HG03103 (cell line): ENCODE measurements around the gene STPG2.
"Not testable (repeated sequence)": the region's sequence is repeated elsewhere in the genome, so short reads cannot be mapped to it uniquely, and the experiment has no call there.

Source experiments
- ATAC-seq: cut with Tn5 transposase; IDR thresholded peaks from one replicate; pipeline ENCODE4 v1.9.1; 2021; ENCODE audit warnings: low read depth; ENCODE audit not compliant: unreplicated experiment

Gene STPG2

GRCh38 chr4:97656044-97656720 lies 487.1 kb downstream of the STPG2 start:
- no peak for ATAC-seq

GRCh38 chr4:97653701-97654100 lies 489.6 kb downstream of the STPG2 start:
- no peak for ATAC-seq

DNA sequence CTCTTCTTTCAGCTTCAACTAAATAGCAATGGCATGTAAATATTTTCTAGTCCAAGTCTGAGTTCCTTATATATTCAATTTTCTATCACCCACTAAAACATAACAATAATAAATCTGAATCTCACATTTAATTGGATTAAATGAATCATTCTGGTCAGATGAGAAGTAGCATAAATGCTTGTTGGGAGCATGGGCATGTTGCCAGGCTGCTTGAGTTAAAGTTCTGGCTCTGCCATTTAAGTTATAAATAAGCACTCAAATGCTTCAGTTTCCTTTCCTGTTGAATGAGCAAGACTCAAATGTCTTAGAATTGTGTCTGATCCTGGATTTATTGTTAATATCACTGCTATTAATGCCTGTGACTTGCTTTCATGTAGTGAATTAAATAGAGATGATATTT lies 496.3 kb downstream of the STPG2 start:
- no peak for ATAC-seq

GRCh38 chr4:97645071-97645821 lies 498.0 kb downstream of the STPG2 start:
- no peak for ATAC-seq

GRCh38 chr4:97643179-97643578 lies 500.1 kb downstream of the STPG2 start:
- ATAC-seq, result no peak

DNA sequence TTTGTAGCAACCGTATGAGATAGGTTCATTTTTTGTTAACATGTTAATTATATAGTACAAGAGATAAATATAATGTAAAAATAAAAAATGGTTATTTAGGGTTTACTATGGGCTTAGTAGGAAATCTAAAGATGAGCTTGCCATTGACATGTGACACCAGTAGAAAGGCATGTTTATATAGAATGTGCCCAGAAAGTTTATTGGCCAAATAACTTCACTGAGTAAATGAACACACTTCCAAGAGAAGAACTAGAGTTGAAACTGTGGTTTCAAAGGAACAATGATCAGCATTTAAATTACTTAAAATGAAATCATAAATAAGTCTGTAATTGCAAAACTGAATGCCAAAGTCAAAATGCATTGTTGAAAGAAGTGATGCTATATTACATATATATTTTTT lies 503.3 kb downstream of the STPG2 start:
- no peak for ATAC-seq

DNA sequence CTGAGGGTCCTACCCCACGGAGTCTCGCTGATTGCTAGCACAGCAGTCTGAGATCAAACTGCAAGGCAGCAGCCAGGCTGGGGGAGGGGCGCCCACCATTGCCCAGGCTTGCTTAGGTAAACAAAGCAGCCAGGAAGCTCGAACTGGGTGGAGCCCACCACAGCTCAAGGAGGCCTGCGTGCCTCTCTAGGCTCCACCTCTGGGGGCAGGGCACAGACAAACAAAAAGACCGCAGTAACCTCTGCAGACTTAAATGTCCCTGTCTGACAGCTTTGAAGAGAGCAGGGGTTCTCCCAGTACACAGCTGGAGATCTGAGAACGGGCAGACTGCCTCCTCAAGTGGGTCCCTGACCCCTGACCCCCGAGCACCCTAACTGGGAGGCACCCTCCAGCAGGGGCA lies 509.4 kb downstream of the STPG2 start:
- not testable (repeated sequence) for ATAC-seq

DNA sequence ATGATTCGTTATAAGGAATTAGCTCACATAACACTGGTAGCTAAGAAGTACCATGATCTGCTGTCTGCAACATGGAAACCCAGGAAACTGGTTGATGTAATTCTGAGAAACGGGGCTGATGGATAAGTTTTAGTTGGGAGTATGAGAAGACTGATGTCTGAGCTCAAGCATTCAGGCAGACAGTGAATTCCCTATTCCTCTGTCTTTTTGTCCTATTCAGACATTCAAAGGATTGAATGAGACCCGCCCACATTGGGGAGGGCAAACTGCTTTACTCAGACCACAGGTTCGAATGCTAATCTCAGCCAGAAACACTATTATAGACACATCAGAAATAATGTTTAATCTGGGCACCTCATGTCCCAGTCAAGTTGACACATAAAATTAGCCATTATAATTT lies 515.5 kb downstream of the STPG2 start:
- ATAC-seq, result no peak

DNA sequence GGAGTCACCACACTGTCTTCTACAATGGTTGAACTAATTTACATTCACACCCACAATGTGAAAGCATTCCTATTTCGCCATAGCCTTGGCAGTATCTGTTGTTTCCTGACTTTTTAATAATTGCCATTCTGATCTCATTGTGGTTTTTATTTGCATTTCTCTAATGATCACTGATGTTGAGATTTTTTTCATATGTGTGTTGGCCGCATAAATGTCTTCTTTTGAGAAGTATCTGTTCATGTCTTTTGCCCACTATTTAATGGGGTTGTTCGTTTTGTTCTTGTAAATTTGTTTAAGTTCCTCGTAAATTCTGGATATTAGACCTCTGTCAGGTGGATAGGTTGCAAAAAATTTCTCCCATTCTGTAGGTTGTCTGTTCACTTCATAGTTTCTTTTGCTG lies 519.1 kb downstream of the STPG2 start:
- no peak for ATAC-seq

DNA sequence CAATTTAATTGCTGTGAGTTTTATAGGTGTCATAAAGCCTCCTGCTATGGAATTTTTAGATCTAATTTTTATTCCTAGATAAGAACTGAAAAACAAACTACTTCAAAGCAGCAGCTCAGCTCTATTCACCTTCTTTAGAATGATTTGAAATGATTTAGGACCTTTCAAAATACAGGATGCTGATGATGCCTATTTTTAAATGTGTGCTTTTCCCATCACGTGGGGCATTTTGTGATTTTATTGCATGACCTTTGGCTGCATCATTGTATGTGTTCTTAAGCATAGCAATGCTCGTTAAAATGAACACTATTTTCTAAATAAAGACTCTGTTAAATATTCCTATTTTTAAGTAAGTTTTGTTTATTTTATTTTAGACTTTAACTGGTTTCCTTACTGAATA lies 537.3 kb downstream of the STPG2 start:
- no peak for ATAC-seq

DNA sequence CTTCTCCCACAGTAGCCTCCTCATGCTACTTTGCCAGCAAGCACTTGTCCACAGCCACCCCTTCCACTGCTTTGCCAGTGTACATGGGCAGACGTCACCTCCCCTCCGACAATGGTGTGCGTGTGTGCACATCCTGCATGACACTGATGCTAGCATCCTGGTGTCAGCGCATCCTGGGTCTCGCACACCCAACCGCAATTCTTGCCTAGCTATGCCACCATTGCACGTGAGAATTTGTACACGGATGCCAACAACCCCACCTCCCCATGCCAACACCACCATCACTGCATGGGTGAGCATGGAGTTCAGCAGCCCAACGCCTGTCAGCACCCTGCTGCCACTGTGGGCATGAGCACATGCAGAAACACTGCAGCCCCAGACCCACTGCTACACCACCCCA lies 550.0 kb downstream of the STPG2 start:
- no peak for ATAC-seq

DNA sequence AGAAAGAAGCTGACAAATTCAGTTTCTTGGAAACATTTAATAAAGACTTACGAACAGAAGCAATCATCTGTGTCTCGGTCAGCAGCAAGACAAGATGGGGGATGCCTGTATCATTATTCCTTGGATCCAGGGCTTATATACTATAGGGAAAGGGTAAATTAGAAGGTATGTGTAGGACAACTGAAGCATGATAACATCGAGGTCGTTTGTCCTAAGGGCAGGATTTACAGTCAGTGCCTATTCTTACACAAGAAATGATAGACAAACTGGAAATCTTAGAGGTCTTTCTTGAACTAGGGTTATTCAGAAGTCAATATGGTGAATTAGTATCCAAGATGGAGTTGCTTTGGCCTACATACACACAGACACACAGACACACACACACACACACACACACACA lies 553.0 kb downstream of the STPG2 start:
- ATAC-seq, result no peak

DNA sequence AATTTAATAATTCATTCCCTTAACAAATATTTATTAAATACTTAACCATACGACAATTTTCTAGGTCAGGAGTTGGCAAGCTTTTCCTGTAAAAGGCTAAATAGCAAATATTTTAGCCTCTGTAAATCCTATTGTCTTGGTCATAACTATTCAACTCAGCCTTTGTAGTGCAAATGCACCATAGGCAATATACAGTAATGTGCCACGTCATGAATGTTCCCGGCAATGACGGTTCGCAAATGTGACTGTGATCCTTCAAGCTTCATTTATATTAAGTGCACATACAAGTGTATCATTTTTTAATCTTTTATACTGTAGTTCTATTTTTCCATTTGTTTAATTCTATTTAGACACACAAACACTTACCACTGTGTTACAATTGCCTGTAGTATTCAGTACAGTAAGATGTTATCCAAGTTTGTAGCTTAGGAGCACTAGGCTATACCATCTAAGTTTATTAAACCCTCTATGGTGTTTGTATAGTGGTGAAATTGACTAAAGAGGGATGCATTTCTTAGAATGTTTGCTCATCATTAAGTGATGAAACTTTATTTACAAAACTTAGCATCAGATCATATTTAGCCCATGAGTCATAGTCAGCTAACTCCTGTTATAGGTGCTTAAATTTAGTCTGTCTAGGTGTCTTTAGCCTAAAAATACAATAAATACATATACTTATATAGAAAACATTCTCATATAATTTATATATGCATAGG lies 553.6 kb downstream of the STPG2 start:
- no peak for ATAC-seq

- no peak for ATAC-seq
Observed at GRCh38 chr4:97587912-97588311, 555.4 kb downstream of the STPG2 start.

GRCh38 chr4:97585274-97585673 lies 558.0 kb downstream of the STPG2 start:
- ATAC-seq, result no peak

DNA sequence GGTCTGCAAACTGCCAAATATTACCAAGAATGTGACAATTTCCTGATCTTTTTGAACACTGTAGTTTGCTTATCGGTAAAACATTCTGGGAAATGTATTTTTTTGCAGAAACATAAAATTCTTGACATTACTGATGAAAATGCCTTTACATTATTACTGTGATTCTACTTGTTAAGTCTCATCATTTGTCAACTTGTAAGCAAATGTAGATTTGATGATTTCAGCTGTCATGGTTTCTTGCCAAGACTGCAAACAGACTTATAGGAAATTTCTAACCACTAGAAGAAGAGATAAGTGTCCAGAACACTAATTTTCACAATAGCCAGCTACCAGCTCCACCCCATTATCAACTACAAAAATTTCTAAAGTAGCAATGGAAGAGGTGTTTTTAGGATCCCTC lies 560.4 kb downstream of the STPG2 start:
- no peak for ATAC-seq

DNA sequence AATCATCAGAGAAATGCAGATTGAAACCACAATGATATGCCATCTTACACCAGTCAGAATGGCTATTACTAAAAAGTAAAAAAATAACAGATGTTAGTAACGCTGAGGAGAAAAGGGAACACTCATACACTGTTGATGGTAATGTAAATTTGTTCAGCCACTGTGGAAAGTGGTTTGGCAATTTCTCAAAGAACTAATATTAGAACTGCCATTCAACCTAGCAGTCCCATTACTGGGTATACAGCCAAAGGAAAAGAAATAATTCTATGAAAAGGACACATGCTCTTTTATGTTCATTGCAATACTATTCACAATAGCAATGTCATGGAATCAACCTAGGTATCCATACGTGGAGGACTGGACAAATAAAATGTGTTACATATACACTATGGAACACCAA lies 566.3 kb downstream of the STPG2 start:
- no peak for ATAC-seq

DNA sequence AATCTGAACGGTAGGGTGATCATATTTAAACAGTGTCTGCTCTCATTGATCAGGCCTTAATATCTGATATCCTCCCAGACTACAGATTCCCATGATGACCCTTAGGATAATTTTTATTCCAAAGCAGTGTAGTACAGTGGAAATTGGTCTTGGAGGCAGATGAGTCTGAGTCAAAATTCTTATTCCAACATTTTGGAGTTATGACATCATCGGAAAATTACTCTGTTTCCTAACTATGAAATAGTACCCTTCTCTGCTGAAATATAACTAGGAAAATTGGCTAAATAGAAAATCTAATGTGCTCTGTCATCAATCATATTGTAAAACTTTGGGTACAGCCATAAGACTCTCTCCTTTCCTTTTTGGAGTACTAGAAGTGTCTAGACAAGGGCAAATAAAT lies 583.3 kb downstream of the STPG2 start:
- no peak for ATAC-seq

- no peak for ATAC-seq
Observed at GRCh38 chr4:97558204-97558778, 585.0 kb downstream of the STPG2 start.

- not testable (repeated sequence) for ATAC-seq
Observed at GRCh38 chr4:97550637-97551036, 592.6 kb downstream of the STPG2 start.

DNA sequence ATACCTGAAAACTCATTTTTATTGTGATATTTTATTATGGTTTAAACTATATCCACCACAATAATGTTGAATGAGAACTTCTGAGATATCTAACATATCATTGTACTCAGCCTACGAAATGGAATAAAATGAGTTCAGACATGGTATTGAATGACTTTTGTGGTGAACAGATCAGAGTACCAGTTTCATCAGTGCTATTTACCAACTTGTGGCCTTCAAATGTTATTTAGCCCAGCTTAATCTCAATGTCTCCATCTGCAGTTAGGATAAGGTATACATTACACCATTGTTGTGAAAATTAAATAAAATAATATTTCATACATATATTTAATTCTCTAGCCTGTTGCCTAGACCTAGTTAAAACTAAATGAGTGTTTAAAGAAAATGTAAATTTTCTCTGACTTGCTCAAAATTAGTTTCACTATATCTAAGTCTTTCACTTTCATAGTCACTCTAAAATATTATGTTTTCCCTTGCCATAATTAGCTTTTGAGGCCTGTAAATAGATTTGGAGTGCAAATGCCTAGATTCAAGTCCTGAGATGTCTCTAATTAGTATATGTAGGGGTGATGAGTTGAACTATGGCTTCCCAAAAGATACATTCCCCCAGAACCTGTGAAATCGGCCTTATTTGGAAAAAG lies 594.2 kb downstream of the STPG2 start:
- no peak for ATAC-seq
